K562 (cell line): ENCODE measurements around the gene PIGB. TPM values are rescaled to one million over a fixed set of nuclear protein-coding genes. Genes with fewer than 3 reads are reported as not detected.

Experiments used
- ATAC-seq: fragments of 200-7000 bp; cut with Tn5 transposase; 3 replicates; pipeline ENCODE4 v1.9.1; 2020; ENCODE audit warnings: moderate library complexity
- BruUV-seq: library from RNA; stranded (reverse); fragments of 400-500 nt; replicated peaks from 2 replicates; lab custom pipeline; 2021; lab: Mats Ljungman, UMichigan
- CTCF ChIA-PET: fragments of 300-600 bp; formaldehyde crosslinking; extraction: SDS; loops from one replicate; lab custom pipeline; 2021; ENCODE audit warnings: low intra/inter-chr PET ratio; lab: Yijun Ruan, JAX
- POLR2A ChIA-PET: fragments of 300-600, 350-650 bp; sonication (Branson Sonifier 250); formaldehyde crosslinking; extraction: SDS; loops from one replicate; lab custom pipeline; 2021; ENCODE audit warnings: antibody characterized with exemption, inconsistent platforms; lab: Yijun Ruan, JAX
- DNase-seq, 4 experiments: peaks; one replicate each; pipeline versions ENCODE4 v3.0.0 to v3.0.0-alpha.2; 2011 to 2018; ENCODE audit warnings: low spot score in 3 of 4, mixed read lengths in 3 of 4; ENCODE audit errors: extremely low read depth in 1 of 4
- FAIRE-seq: peaks from 2 replicates; lab custom pipeline; 2011; peaks lifted over from hg19 to GRCh38; lab: Jason Lieb, UNC
- H2AFZ ChIP-seq: 2 replicates; pipeline ENCODE4 v1.6.0; 2011; ENCODE audit warnings: low read depth, low read length, control low read depth, inconsistent platforms
- H3K27ac ChIP-seq: fragments of 200-600 bp; 3 replicates; pipeline ENCODE4 v1.8.0; 2011; ENCODE audit warnings: low read depth, mild to moderate bottlenecking, control low read depth, inconsistent platforms, low read length, moderate library complexity, mixed read lengths; ENCODE audit errors: extremely low read depth
- H3K27me3 ChIP-seq, 2 experiments: fragments of 300-600 bp in 1 of 2; 2 replicates in 1 of 2; 3 replicates in 1 of 2; pipeline versions ENCODE4 v1.6.0 to v1.8.0; 2011; ENCODE audit warnings: inconsistent platforms in 2 of 2, low read length in 2 of 2, mild to moderate bottlenecking in 1 of 2, mixed read lengths in 1 of 2, moderate library complexity in 1 of 2; ENCODE audit not compliant: control insufficient read depth in 2 of 2, insufficient read depth in 2 of 2
- H3K36me3 ChIP-seq: fragments of 300-600 bp; 3 replicates; pipeline ENCODE4 v1.8.0; 2011; ENCODE audit warnings: mild to moderate bottlenecking, low read length, inconsistent platforms; ENCODE audit not compliant: control insufficient read depth, insufficient read depth
- H3K4me1 ChIP-seq, 2 experiments: fragments of 200-600 bp in 1 of 2; replicated peaks in 1 of 2; 2 replicates in 1 of 2; 3 replicates in 1 of 2; pipeline versions ENCODE4 v1.5.1 to v1.8.0; 2011; ENCODE audit warnings: inconsistent platforms in 2 of 2, low read length in 2 of 2, mild to moderate bottlenecking in 1 of 2, mixed read lengths in 1 of 2, moderate library complexity in 1 of 2; ENCODE audit not compliant: control insufficient read depth in 2 of 2, insufficient read depth in 2 of 2
- H3K4me2 ChIP-seq: 2 replicates; pipeline ENCODE4 v1.6.1; 2011; ENCODE audit warnings: low read length, control low read depth, inconsistent platforms, mixed read lengths; ENCODE audit not compliant: insufficient read depth
- H3K4me3 ChIP-seq: fragments of 200-600 bp; sonication (generic), shearing (Covaris generic); 2 replicates; pipeline ENCODE4 v1.5.1; 2016; ENCODE audit warnings: control low read depth, inconsistent platforms
- H3K79me2 ChIP-seq: fragments of 200-600 bp; 3 replicates; pipeline ENCODE4 v1.8.0; 2011; ENCODE audit warnings: low read length, inconsistent platforms; ENCODE audit not compliant: control insufficient read depth, insufficient read depth
- H3K9ac ChIP-seq, 2 experiments: 2 replicates each; pipeline versions ENCODE4 v1.6.0 to v1.6.1; 2011; ENCODE audit warnings: low read depth in 2 of 2, low read length in 2 of 2, control low read depth in 1 of 2, inconsistent platforms in 1 of 2, mild to moderate bottlenecking in 1 of 2, mixed read lengths in 1 of 2; ENCODE audit not compliant: insufficient read depth in 1 of 2
- H3K9me1 ChIP-seq: one replicate; pipeline ENCODE4 v1.6.0; 2011; ENCODE audit warnings: inconsistent platforms, mild to moderate bottlenecking, low read length, moderate library complexity; ENCODE audit not compliant: control insufficient read depth, insufficient read depth
- H3K9me3 ChIP-seq: replicated peaks from 2 replicates; pipeline ENCODE4 v1.5.1; 2011; ENCODE audit warnings: low read depth, low read length, inconsistent platforms; ENCODE audit not compliant: control insufficient read depth, insufficient read depth
- H4K20me1 ChIP-seq: replicated peaks from 2 replicates; pipeline ENCODE4 v1.6.1; 2011; ENCODE audit warnings: low read length, inconsistent platforms, mixed read lengths; ENCODE audit not compliant: control insufficient read depth, insufficient read depth
- CHD1 ChIP-seq: fragments of 200-600 bp; sonication (generic); IDR thresholded peaks from one replicate; pipeline ENCODE4 v1.6.1; 2012; ENCODE audit warnings: mild to moderate bottlenecking, moderate library complexity, low read length, inconsistent platforms
- GATAD2A ChIP-seq: fragments of 450-650 bp; IDR thresholded peaks from 2 replicates; pipeline ENCODE4 v1.6.1; 2017
- MAFF ChIP-seq: IDR thresholded peaks from 2 replicates; pipeline ENCODE4 v1.6.1; 2012; ENCODE audit warnings: low read length, improper control_type of control experiment
- RBM15 ChIP-seq: fragments of 200-400 bp; formaldehyde crosslinking; IDR thresholded peaks from 2 replicates; pipeline ENCODE4 v1.6.1; 2018; ENCODE audit warnings: mild to moderate bottlenecking, low read length, moderate library complexity; ENCODE audit not compliant: insufficient read depth
- SMAD1 ChIP-seq: fragments of 150-350 bp; IDR thresholded peaks from 2 replicates; pipeline ENCODE4 v1.6.1; 2014; ENCODE audit warnings: low read length, low read depth; ENCODE audit not compliant: partially characterized antibody
- ZNF217 ChIP-seq: sonication (generic); formaldehyde crosslinking; IDR thresholded peaks from 2 replicates; pipeline ENCODE4 v1.8.0; 2022; ENCODE audit warnings: mild to moderate bottlenecking, missing genetic modification reagents
- ZNF41 ChIP-seq: fragments of 250-450 bp; sonication (Bioruptor Pico); conservative IDR thresholded peaks from 2 replicates; pipeline ENCODE4 v1.4.0; 2020; ENCODE audit warnings: mild to moderate bottlenecking
- ZNF584 ChIP-seq: fragments of 200-800 bp; sonication (Bioruptor generic); IDR thresholded peaks from 2 replicates; pipeline ENCODE4 v1.6.1; 2016; ENCODE audit warnings: low read depth, mild to moderate bottlenecking, missing genetic modification characterization, missing compliant biosample characterization
- ZNF766 ChIP-seq: fragments of 200-800 bp; sonication (Bioruptor generic); conservative IDR thresholded peaks from 2 replicates; pipeline ENCODE4 v1.6.1; 2016; ENCODE audit warnings: missing genetic modification characterization, missing compliant biosample characterization
- WGBS: fragments of 100-300 bp; shearing (Covaris generic); methylation state at CpG from one replicate; pipeline ENCODE4 v1.1.6; 2016; ENCODE audit warnings: low coverage, mixed read lengths; ENCODE audit not compliant: insufficient coverage; ENCODE audit errors: missing lambda C conversion rate; 5-methylcytosine and 5-hydroxymethylcytosine counted together
- in situ Hi-C: fragments of 300-500 bp; cut with MboI; formaldehyde crosslinking; loops from 4 replicates; pipeline ENCODE4 v1.15.0; 2018; ENCODE audit warnings: inconsistent platforms, mixed read lengths
- intact Hi-C: fragments of 100-400 bp; cut with micrococcal nuclease; formaldehyde crosslinking; loops from 2 replicates; pipeline ENCODE4 v1.14.2; 2022
- polyA plus RNA-seq, 8 experiments: library from polyadenylated mRNA; depleted of rRNA in 4 of 8; stranded (reverse) in 5 of 8; unstranded in 3 of 8; fragments of >200 nt; fragmentation: Nextera tagmentation in 2 of 8; fragmentation: Illumina TruSeq in 1 of 8; extraction: Ambion mirVana in 2 of 8; extraction: Trizol in 1 of 8; gene quantifications; 2 replicates each; pipeline versions ENCODE4 v1.2.1 to v1.2.3, GENCODE V29; 2011 to 2014; ENCODE audit warnings: inconsistent platforms in 1 of 8, missing spikeins in 1 of 8
- total RNA-seq, 7 experiments: library from RNA; depleted of rRNA in 6 of 7; stranded (reverse); fragments of >200 nt in 6 of 7; fragmentation: Illumina TruSeq in 2 of 7; extraction: Trizol in 2 of 7; gene quantifications; 2 replicates each; pipeline versions ENCODE4 v1.2.1 to v1.2.3, GENCODE V29; 2011 to 2021; ENCODE audit warnings: low replicate concordance in 1 of 7
- TF ChIP-seq, protein P1 (sequence below): fragments of 450-650 bp; formaldehyde crosslinking; IDR thresholded peaks from 2 replicates; pipeline ENCODE4 v1.4.0; 2020; ENCODE audit warnings: mild to moderate bottlenecking, mixed read lengths
- TF ChIP-seq, protein P2 (sequence below), 3 experiments: IDR thresholded peaks in 2 of 3; conservative IDR thresholded peaks in 1 of 3; 2 replicates each; pipeline ENCODE4 v1.5.1; 2011 to 2012; ENCODE audit warnings: low read length in 3 of 3, mild to moderate bottlenecking in 3 of 3, control low read depth in 2 of 3, improper control_type of control experiment in 1 of 3, inconsistent platforms in 1 of 3, low read depth in 1 of 3, mixed read lengths in 1 of 3, moderate library complexity in 1 of 3; ENCODE audit not compliant: insufficient read depth in 2 of 3

Gene PIGB
- total and polyA plus RNA-seq, 9 of the 15 experiments (the other 6 are each of a cell fraction or from before 2014, with no cell fraction given) = 9.9 to 32.3 (median 18.2) TPM

DNA sequence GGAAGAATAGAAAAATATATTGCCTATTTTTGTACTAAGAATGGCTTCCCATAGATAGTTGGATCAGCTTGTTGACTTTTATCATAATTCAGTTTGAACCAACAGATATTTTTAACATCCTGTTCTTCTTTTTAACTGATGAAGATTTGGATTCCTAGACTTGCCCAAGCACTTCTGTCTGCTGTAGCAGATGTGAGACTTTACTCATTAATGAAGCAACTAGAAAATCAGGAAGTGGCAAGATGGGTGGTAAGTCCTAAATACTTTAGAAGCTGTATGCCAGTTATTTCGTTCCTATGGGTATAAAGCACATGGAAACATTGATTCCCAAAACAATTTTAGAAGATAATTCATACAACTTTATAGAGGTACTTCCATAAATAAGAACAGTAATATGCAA lies 8.4 kb downstream of the PIGB start:
- no peak overlapping the region for H3K9ac ChIP-seq
- ATAC-seq (no peak), DNase-seq (no peak), FAIRE-seq (no peak)
- BruUV-seq = no TSS peak
- no peak overlapping the region for H3K27ac ChIP-seq
- H3K4me3 ChIP-seq = no peak overlapping the region
- POLR2A ChIA-PET = interaction anchor here (1.4 kb wide), 1 partner anchor 8 kb away, joined by 6 read pairs; the partner anchor contains the start of genes PIGB and PIGBOS1
- no peaks in the 10 kb centered on the region for H3K9me1 ChIP-seq
- H3K36me3 ChIP-seq = peaks cover 23% of the 10 kb centered on the region
- no peaks in the 10 kb centered on the region for H3K79me2 ChIP-seq
- intact Hi-C loops = no loop called here
- in situ Hi-C loops = no loop called here
- H3K4me2 ChIP-seq = no peak overlapping the region
- no peaks in the 10 kb centered on the region for H3K9me3 ChIP-seq
- WGBS = 68% methylated on average over 1 of the region's 1 CpG
- no peak overlapping the region for H2AFZ ChIP-seq
- no peaks in the 10 kb centered on the region for H3K4me1 ChIP-seq
- no peak for TF ChIP-seq CHD1
- no peak for TF ChIP-seq ZNF766 (CRISPR knock-in tag)
- no peak for TF ChIP-seq ZNF584 (CRISPR knock-in tag)
- no peak for TF ChIP-seq MAFF
- TF ChIP-seq ZNF41 = no peak
- TF ChIP-seq, protein P1, sequence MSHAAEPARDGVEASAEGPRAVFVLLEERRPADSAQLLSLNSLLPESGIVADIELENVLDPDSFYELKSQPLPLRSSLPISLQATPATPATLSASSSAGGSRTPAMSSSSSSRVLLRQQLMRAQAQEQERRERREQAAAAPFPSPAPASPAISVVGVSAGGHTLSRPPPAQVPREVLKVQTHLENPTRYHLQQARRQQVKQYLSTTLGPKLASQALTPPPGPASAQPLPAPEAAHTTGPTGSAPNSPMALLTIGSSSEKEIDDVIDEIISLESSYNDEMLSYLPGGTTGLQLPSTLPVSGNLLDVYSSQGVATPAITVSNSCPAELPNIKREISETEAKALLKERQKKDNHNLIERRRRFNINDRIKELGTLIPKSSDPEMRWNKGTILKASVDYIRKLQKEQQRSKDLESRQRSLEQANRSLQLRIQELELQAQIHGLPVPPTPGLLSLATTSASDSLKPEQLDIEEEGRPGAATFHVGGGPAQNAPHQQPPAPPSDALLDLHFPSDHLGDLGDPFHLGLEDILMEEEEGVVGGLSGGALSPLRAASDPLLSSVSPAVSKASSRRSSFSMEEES (CRISPR knock-in tag) = no peak
- TF ChIP-seq GATAD2A = no peak
- TF ChIP-seq ZNF217 (CRISPR knock-in tag) = no peak
- TF ChIP-seq, protein P2, sequence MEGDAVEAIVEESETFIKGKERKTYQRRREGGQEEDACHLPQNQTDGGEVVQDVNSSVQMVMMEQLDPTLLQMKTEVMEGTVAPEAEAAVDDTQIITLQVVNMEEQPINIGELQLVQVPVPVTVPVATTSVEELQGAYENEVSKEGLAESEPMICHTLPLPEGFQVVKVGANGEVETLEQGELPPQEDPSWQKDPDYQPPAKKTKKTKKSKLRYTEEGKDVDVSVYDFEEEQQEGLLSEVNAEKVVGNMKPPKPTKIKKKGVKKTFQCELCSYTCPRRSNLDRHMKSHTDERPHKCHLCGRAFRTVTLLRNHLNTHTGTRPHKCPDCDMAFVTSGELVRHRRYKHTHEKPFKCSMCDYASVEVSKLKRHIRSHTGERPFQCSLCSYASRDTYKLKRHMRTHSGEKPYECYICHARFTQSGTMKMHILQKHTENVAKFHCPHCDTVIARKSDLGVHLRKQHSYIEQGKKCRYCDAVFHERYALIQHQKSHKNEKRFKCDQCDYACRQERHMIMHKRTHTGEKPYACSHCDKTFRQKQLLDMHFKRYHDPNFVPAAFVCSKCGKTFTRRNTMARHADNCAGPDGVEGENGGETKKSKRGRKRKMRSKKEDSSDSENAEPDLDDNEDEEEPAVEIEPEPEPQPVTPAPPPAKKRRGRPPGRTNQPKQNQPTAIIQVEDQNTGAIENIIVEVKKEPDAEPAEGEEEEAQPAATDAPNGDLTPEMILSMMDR (IDR thresholded peaks at IDR 0.05 in 2 of 3, conservative IDR thresholded peaks at IDR 0.05 in 1 of 3; ENCODE audit: insufficient read depth in 2 of 3, low read depth in 1 of 3, low read length in 3 of 3) = no peak
- TF ChIP-seq RBM15 = no peak
- TF ChIP-seq SMAD1 = no peak
- TF ChIP-seq, all 486 proteins: peak for 0
- CTCF ChIA-PET = no interaction called here
- Histone ChIP-seq H3K27me3 (no peaks in the 10 kb centered on the region), H4K20me1 (no peaks in the 10 kb centered on the region)
